Endothelial cell of hepatic sinusoid (primary cell): Measurements from ENCODE around the gene GKN1.

ENCODE experiments used
- in situ Hi-C: cut with HindIII; loops from 2 replicates; pipeline ENCODE4 v1.10.0; 2017; ENCODE audit warnings: low sequenced_read_pairs

Gene GKN1

DNA sequence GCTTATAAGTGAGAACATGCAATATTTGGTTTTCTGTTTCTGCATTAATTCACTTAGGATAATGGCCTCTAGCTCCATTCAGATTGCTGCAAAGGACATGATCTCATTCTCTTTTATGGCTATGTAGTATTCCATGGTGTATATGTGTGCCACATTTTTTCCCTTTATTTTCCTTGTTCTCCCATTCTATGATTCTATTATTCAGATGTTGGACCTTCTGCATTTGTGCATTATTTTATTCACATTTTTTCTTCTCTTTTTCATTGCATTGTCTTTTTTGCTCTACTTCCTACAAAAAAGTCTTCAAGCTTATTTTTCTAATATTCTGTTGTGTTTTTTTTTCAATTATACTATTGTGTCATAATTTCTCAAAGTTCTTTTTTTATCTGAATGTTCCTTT, 27.4 kb downstream of the GKN1 start:
- in situ Hi-C loops = no loop called here

DNA sequence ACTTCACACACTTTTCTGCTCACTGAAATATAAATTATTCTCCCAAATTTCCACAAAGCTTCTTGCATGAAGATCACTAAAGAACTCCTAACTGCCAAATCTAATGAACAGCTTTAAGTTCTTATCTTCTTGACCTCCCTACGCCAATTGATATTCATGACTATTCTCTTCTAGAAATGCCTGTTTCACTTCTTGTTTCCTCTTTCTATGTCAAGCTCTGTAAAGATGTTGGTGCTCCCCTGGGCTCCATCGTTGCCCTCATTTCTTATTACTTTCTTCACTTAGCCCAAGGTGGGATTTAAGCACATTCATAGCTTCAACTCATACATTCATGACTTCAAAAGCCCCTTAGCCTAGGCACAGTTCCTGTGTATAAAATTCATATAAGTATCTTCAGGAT, 29.3 kb downstream of the GKN1 start:
- in situ Hi-C loops = no loop called here

DNA sequence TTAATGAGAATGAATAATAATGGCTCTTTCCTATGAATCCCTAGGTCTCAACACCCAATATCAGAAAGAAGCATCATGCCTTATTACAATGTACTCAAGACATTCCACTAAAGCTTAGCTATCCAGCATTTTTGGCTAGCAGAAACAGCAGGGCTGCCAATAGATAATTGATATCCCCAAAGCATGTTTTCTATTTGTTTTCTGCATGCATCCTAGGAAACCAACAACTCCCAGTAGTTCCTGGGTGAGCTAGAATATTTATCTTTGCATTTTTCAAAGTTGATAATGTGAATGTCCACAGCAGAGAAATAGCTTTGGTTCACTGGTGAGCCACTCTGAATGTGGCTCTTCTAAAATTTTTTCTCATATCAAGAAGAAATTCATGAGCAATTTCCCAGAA, 32.7 kb downstream of the GKN1 start:
- in situ Hi-C loops = no loop called here

DNA sequence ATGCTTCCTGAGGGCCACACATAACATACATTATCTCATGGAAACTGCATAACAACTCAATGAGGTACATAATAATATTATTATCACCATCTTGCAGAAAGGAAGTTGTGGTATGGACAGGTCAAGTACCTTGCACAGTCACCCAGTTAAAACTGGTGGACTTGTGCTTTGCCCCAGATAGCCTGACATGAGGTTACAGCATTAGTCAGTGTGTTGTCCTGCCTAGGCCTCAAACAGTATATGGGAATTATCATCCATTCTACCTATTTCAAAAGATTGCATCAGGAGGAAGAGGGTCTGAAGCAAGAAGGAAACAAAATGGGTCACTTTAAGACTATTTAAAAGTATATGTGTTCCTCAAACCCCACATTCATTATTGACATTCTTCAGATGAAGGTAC, 33.2 kb downstream of the GKN1 start:
- in situ Hi-C loops = no loop called here

DNA sequence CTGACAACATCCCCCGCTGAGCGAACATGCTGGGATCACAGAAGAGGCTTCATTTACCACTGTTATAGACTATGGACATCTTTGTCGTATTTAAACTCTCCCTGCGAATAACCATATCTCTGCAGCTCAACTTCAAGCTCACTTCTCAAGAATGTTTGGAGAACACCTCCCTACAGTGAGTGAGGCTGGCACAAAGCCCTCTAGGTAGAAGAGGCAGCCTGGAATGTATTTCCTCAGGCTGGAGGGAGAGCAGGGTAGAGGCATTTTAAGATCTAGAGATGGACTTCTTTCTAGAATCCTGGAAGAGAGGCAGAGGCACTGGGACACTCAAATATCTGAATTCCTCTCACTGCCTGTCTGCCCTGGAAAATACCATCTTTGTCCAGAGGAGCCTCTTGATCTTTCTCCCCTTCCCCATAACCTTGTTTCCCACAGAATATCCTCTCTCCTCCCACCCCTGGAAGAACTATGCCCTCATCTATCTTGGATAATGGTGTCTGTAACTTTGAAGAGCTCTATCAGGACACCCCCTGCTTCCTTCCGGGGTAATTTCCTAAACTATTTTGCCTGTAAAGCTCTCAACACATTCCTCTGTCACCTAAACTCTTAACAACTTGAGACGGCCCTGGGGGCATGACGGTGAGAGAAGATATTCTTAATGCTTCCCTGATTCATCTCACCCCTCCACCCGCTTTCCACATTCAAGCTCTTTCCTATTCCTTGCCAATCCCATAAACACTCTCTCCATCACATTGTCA, 36.2 kb downstream of the GKN1 start:
- in situ Hi-C loops = no loop called here

DNA sequence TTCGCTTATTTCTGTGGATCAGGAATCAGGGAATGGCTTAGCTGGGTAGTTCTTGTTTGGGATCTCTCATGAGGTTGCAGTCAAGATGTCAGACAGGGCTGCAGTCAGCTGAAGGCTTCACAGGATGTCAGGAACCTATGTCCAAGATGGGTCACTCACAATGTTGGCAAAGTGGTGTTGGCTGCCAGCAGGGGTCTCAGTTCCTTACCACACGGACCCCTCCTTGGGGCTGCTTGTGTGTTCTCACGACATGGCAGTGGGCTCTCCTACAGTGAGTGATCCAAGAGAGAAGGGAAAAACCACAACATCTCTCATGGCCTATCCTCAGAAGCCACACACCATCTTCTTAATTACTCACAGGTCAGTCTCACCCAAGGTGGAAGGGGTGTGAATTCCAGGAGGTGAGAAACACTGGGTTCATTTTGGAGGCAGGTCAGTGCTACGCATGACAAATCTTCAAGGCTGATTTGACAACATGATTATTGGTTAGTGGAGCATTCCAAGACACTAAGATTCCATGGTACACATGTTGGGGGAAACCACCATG, 37.2 kb downstream of the GKN1 start:
- in situ Hi-C loops = no loop called here

DNA sequence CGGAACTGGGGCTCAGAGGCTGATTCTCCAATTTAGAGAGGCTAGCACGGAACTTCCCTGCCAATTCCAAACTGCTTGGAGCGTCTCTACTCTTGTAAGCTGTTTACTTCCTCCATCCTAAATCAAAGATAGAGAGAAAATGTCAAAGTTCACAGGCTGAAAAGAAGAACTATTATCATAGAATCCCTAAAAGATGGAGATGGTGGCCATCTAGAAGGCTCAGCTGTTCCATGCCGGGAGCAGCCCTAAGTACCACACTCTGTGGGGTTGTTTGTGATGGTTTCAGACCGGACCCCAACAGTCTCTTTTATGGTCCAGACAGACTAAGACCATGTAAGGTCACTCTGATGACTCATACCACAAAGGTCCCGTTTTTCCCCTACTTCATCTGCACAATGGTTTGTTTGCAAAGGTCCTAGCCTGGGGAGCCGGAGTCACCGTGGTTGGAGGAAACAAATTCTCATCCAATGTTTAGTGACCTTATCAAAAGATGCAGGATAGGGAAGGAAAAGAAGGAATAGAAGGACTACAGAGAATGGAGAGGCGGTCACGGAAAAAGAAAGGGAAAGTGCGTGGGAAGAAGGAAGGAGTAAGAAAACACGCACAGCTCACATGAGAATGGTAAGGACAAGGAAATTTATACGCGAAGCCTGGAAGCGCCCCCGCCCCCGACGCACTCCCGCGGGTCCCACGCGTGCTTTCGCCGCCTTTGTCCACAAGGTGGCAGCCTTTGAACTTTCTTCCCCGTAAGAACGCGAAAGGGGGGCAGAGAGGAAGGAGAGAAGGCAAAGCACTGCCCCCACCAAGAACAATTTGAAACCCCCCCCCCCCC, 38.1 kb downstream of the GKN1 start:
- in situ Hi-C loops = no loop called here

DNA sequence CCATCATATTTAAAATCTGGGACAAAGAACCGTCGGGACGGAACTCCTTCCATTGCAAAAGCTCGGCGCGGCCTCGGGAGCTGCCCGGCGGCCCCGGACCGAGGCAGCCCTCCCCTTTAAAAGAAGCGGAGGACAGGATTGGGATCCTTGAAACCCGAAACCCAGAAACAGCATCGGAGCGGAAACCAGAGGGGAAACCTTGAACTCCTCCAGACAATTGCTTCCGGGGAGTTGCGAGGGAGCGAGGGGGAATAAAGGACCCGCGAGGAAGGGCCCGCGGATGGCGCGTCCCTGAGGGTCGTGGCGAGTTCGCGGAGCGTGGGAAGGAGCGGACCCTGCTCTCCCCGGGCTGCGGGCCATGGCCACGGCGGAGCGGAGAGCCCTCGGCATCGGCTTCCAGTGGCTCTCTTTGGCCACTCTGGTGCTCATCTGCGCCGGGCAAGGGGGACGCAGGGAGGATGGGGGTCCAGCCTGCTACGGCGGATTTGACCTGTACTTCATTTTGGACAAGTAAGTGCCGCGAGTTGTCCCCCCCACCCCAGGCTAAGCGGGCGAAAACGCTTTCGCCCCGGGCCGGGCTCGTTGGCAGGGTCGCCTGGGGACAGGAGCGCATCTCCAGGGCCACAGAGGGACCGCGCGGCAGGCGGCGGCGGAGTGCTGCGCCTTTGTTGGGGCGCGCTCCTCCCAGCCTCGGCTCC, 38.9 kb downstream of the GKN1 start, which contains the start of gene ANTXR1:
ANTXR1 (plus strand) TSS at position 38 of the 698 bp plus-strand sequence; CDS start at position 359, 321 bp downstream.
- in situ Hi-C loops = no loop called here

DNA sequence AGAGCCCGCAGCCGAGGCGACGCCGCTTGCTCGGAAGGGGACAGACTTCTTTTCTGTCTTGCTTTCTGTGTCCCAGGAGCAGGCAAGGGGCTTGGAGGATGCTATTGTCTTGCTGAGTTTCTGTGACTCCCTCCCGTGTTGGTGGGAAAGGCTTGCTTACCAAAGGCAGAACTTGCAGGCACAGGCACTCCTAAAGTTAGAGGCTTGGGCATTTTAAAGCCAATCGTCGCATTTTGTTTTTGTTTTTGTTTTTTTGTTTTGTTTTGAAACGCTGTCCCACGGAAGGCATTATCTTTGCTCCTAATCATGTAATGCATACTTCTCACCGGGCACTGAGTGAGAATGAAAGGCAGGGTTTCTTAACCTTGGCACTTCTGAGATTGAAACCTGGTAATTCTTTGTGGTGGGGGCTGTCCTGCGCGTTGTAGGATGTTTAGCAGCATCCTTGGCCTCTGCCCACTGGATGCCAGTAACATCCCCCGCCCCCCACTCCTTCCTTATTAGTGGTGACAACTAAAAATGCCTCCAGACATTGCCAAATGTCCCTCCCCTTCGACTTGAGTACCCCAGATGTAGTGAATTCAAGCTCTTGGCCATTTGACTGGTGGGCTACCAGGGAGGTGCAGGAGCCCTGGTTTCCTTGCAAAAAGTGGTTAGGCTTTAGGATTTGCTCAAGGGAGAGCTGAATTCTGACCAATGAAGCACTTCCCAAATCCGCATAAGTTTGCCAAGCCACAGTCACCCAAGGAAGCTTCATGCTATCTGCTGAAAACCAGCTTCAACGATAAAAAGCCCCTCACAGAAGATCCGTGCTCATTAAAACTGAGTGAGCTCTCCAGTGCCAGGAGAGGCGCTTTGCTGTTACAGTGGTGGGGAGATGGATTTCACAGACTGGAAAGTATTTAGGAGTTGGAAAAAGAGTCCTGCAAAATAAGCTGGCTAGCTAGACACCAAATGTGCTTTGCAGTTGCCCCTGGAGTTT, 39.7 kb downstream of the GKN1 start:
- in situ Hi-C loops = no loop called here

DNA sequence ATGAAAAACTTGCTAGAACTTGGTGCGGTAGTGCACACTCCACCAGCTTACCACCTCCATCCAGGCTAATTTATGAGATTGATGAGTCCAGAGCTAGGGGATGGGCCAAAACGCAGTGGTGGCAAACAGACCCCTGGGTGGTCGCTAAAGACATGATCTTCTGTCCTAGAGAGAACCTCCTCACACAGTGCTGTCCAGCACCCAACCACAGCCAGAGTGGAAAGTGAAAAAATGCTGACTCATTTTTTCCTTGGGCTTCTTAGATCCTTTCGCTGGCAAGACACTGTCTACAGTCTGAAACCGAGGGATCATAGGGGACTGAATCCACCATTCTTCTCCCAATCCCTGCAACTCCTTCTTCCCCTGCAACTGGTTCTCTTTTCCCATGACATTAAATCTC, 42.6 kb downstream of the GKN1 start:
- in situ Hi-C loops = no loop called here

DNA sequence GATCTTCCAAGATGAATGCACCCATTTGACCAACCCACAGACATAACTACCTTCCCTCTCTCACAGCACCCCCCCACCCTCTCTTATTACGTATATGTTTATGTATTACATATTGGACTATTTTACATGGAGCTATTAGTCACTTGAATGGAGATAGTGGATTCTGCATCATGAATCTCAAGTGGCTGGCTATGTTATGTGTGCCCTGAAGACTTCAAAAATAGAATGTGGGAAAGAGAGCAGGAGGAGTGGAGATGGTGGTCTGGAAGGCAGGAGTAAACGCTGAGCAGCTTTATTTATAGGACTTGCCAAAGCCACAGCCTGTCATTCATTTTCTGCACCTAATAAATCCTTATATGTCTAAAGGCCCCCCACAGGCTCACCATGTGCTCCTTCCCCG, 43.4 kb downstream of the GKN1 start:
- in situ Hi-C loops = no loop called here

DNA sequence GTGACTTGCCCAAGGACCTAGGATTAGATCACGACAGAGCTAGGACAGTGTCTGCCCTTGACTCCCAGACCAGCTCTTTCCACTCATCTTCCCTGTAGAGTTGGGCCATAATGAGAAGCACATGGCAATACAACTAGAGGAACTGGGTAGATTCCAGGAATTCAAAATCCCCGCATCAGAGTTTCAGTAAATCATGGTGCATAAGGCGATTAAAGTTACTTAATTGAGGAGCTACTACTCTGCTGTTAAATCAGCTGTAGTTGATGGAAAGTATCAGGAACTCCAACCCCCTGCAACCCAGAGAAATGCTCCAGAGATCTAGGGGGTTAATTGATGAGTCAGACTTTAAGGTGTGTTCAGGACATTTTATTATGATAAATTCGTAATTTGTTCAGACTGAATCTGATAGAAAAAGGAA, 44.3 kb downstream of the GKN1 start:
- in situ Hi-C loops = no loop called here

DNA sequence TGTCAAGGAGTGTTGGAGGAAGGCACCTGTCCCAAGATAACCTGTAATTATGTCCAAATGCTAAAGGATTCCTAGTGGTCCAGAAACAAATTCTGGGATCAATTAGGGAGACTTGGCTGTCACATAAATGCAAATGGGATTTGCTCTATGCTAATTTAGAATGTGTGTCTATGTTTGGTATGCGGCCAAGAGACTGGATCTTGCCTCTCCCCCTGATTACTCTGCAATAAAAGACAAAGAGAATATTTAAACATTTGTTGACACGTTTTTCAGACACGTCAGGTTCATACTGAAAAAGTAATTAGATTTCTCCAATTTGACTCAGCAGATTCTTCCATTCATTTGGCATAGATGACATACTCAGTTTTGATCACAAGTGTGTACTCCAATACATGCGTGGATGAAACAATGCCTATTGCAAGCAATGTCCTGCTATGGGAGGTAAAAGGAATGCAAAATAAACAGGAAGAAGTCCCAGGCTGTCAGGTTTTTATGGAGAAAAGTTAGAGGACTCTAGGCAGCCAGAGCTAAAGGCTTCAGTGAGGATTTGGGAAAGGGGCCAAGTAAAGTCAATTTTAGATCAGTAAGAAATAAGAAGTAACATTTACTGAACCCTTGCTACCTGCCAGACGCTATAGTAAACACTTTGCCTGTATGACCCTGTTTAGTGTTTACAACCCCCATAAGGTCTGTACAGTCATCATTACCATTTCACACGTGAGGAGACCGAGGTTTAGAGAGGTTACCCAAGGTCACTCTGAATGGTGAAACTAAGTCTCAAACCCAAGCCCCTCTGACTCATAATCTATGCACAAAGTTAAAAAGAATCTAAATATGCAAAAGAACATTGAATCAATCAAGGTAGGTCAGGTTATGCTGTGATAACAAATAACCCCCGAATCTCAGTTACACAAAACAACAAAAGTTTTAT, 46.3 kb downstream of the GKN1 start:
- in situ Hi-C loops = loop anchor here (5.0 kb wide), 2 partner anchors 78 to 282 kb away; no protein-coding TSS in a partner anchor

DNA sequence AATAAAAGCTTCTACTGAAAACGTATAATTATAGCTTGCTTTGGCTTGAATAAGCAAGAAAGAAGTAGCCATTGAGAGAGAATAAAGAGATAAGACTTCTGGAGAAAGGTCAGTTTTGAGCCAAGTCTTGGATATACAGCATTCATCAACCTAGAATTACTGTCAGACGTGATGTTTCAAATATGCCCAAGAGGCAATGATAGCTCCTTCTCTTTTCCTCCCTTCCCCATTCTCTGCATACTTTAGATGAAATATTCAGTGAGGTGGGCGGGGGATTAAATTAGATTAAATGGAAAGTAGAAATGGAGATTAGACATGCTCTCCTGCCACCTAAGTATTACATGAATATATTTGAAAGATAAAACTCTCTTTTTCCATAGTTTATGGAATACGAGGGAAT, 47.3 kb downstream of the GKN1 start:
- in situ Hi-C loops = loop anchor here (5.0 kb wide), 2 partner anchors 79 to 281 kb away; no protein-coding TSS in a partner anchor

DNA sequence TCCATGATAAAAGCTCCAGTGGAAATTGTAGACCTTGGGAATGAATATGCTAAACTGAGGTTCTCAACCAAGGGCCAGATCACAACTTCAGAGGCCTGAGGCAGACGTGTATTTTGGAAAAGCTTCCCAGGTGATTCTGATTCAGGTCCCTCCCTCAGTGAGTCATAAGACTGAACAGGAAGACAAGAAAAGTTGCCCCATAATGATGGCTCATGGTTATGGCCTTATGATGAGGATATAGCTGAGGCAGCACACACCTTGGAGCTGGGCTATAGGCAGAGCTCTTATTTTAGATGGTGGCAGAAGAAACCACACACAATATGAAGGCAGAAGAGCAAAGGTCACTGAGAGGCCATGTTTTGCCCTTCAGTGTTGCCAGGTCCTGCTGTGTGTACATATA, 48.1 kb downstream of the GKN1 start:
- in situ Hi-C loops = loop anchor here (5.0 kb wide), 2 partner anchors 80 to 280 kb away; no protein-coding TSS in a partner anchor

DNA sequence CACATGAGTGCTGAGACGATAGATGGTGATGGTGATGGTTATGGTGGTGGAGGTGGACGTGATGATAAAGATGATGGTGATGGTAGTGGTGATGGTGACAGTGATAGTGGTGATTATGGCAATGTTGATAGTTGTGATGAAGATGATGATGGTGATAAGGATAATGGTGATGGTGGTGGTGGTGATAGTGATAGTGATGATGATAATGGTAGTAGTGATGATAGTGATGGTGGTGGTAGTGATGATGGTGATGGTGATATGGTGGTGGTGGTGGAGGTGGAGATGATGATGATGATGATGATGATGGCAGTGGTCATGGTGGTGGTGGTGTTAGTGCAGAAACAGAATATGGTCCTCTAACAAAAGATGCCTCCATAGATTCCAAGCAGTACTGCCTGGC, 48.8 kb downstream of the GKN1 start:
- in situ Hi-C loops = loop anchor here (5.0 kb wide), 2 partner anchors 81 to 279 kb away; no protein-coding TSS in a partner anchor

DNA sequence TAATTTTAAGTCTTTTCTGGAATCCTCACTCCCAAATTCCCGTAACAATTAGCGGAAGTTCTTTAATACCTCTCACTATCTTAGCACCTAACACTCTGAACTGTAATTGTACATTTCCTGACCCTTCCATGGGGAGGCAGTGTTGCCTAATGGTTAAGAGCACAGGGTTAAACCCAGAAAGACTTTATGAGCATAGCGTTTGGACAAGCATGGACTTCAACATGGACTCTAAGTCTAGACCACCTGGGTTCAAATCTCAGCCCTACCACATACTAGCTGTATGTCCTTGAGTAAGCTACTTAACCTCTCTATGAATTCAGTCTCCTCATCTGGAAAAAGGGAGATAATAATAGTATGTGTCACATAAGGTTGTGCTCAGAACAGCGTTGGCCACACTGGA, 51.6 kb downstream of the GKN1 start:
- in situ Hi-C loops = no loop called here

DNA sequence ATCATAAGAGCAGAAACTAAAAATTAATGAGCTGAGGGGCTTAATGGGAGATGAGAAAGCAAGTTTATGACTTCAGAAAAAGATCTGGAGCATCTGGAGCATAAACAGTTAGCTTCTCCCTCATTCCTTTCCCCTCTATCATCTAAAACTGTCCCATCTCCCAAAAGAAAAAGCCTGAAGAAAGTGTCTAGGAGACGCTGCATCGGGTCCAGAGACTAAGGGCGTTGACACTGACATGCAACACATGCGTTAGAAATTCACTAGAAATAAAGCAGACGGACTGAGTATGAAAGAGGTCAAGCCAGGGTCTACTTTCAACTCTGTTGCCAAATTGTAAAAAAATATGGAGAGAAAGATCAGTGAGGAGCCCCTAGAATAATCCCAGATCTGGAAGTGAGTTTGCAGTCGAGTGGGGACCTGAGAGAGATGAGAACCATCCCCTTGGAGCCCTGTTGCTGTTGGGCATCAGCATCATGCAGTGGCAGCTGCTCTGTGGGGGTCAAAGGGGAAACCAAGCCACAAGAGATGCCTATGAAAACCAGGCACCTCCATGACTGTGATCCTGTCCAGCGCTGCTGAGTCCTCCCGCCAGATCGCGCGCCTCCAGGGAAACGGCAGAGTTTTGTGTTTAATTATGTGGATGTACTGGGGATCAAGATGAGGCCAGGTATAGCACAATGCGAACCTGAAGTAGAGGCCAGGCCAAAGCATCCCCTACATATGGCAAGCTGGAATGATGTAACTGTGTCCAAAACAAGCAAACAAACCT, 52.4 kb downstream of the GKN1 start:
- in situ Hi-C loops = no loop called here
